Activated naive CD4-positive, alpha-beta T cell (primary cell): Measurements from ENCODE around the gene FAM135A.
"Not testable (repeated sequence)": the region's sequence is repeated elsewhere in the genome, so short reads cannot be mapped to it uniquely, and the experiment has no call there.

ENCODE experiments used
- DNase-seq, 4 experiments: peaks; one replicate each; lab custom pipeline; 2025; lab: John Stamatoyannopoulos, UW

Gene FAM135A

DNA sequence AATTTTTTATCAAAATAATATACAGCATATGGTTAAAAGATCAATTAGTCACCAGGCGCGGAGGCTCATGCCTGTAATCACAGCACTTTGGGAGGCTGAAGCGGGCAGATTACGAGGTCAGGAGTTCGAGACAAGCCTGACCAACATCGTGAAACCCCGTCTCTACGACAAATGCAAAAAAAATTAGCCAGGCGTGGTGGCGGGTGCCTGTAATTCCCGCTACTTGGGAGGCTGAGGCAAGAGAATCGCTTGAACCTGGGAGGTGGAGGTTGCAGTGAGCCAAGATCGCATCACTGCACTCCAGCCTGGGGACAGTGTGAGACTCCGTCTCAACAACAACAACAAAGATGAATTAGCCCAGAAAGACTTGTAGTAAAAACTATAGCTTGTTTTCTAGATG is 46.4 kb downstream of the FAM135A start:
- DNase-seq, result not testable (repeated sequence)

- no peak for DNase-seq
Measured at GRCh38 chr6:70470016-70470415, 56.7 kb downstream of the FAM135A start.

- not testable (repeated sequence) for DNase-seq
Measured at GRCh38 chr6:70470510-70470909, 57.2 kb downstream of the FAM135A start.

- DNase-seq, result no peak
Measured at GRCh38 chr6:70474751-70475150, 61.4 kb downstream of the FAM135A start.

- DNase-seq, result no peak
Measured at GRCh38 chr6:70479236-70479635, 65.9 kb downstream of the FAM135A start.

DNA sequence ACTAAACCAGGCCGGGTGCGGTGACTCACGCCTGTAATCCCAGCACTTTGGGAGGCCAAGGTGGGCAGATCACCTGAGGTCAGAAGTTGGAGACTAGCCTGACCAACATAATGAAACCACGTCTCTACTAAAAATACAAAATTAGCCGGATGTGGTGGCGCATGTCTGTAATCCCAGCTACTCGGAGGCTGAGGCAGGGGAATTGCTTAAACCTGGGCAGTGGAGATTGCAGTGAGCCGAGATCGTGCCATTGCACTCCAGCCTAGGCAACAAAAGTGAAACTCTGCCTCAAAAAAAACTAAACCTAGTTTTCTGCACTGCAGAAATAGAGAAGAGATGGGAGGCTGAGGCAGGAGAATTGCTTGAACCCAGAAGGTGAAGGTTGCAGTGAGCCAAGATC is 73.3 kb downstream of the FAM135A start:
- DNase-seq, result not testable (repeated sequence)

- DNase-seq, result no peak
Measured at GRCh38 chr6:70489364-70489763, 76.1 kb downstream of the FAM135A start.

GRCh38 chr6:70494833-70495232 is 81.5 kb downstream of the FAM135A start:
- no peak for DNase-seq

DNA sequence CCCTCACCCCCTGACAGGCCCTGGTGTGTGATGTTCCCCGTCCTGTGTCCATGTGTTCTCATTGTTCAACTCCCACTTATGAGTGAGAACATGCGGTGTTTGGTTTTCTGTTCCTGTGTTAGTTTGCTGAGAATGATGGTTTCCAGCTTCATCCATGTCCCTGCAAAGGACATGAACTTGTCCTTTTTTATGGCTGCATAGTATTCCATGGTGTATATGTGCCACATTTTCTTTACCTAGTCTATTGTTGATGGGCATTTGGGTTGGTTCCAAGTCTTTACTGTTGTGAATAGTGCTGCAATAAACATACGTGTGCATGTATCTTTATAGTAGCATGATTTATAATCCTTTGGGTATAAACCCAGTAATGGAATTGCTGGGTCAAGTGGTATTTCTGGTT is 82.5 kb downstream of the FAM135A start:
- not testable (repeated sequence) for DNase-seq

GRCh38 chr6:70502484-70502883 is 89.2 kb downstream of the FAM135A start:
- no peak for DNase-seq

GRCh38 chr6:70503813-70504465 is 90.6 kb downstream of the FAM135A start:
- DNase-seq, result no peak

GRCh38 chr6:70506321-70506720 is 93.0 kb downstream of the FAM135A start:
- no peak for DNase-seq

DNA sequence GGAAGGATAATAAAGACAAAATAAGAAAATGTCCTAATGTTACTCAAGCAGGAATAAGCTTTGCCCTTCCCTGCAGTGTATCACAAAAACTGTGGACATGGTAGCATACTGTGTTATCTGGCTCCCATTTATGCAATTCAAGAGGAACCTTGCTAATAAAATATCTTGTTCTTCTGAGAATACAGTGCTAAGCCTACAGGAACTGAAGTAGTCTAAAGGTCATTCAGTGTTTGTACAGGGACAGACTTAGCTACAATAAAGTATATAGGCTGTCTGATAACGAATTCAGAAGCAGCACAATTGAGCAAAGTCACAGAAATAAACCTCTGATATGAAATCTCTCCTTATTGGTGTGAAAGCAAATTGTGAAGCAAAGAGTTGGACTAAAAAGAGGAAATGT is 93.9 kb downstream of the FAM135A start:
- no peak for DNase-seq

DNA sequence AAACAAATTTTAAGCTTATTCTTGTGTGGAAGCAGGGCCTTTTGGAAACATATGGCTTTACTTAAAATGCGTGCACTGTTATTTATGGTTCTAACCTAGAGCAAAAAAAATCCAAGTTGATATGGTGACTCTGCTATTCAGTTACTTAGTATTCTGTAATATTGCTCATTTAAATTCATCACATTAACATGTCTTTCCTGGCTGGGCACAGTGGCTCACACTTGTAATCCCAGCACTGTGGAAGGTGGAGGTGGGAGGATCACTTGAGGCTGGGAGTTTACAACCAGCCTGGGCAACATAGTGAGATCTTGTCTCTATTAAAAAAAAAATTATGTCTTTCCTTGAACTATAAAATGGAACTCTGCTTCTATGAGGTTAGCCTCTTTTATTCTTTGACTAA is 95.6 kb downstream of the FAM135A start:
- DNase-seq, result no peak

DNA sequence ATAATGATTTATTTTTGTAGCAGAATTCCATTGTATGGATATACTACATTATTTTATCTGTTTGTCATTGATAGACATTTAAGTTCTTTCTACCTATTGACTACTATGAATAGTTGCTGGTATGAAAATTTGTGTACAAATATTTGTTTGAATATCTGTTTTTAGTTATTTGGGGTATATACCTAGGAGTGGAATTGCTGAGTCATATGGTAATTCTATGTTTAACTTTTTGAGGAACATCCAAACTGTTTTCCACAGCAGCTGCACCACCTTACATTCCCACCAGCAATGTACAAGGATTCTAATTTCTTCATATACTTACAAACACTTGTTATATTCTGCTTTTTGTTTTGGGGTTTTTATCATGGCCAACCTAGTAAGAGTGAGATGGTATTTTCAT is 97.3 kb downstream of the FAM135A start:
- no peak for DNase-seq

DNA sequence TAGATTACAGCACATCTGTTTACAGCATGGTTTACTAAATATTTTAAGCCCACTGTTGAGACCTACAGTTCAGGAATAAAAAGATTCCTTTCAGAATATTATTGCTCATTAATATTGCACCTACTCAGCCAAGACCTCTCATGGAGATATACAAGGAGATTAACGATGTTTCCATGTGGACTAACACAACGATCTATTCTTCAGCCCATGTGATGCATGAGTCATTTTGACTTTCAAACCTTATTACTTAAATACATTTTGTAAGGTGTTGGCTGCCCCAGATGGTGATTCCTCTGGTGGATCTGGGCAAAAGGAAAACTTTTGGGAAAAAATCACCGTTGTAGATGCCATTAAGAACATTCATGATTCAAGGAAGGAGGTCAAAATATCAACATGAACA is 105.4 kb downstream of the FAM135A start:
- DNase-seq, result no peak

GRCh38 chr6:70520575-70520974 is 107.3 kb downstream of the FAM135A start:
- DNase-seq, result no peak

DNA sequence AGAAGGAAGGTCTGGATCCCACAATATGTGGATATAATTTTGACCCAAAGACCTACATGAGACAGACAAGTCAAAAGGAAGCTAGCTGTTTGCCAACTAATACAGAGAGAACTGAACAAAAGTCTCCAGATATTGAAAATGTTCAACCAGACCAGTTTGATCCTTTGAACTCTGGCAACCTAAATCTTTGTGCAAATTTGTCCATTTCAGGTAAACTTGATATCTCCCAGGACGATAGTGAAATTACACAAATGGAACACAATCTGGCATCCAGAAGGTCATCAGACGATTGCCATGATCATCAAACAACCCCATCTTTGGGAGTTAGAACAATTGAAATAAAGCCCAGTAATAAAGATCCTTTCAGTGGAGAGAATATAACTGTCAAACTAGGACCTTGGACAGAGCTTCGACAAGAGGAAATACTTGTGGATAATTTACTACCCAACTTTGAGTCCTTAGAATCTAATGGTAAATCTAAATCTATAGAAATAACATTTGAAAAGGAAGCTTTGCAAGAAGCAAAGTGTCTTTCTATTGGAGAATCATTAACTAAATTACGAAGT is 111.5 kb downstream of the FAM135A start:
- DNase-seq, result no peak

DNA sequence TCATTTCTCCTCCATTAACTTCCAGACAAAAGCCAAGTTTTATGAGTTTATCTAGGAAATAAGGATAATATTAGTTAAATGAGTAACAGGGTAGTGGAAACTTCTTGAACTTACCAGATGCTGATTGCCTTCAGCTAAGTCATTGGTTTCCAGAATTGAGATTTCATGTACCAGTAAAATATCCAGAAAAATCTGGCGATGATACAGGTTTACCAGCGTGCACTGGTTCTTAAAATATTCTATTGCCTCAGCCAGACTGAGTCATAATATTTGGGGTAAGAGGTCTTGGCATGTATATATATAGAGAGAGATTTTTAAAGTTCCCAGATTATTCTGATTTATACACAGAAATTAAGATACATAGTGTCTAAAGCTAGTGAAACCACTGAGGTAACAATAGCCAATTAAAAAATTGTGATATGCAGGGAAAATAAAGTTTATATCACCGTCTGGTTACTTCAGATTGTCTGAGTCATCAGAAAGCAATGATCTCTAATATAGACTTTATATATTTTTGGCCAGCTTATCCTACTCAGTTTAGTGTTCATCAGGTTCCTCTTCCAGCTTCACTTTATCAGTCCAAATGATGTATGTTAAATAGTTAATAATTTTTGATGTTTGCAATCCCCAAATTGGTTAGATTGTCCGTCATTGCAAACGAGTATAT is 113.9 kb downstream of the FAM135A start:
- no peak for DNase-seq

- no peak for DNase-seq
Measured at GRCh38 chr6:70530023-70530422, 116.7 kb downstream of the FAM135A start.

- no peak for DNase-seq
Measured at GRCh38 chr6:70531133-70531532, 117.8 kb downstream of the FAM135A start.

GRCh38 chr6:70537266-70537665 is 124.0 kb downstream of the FAM135A start:
- no peak for DNase-seq

GRCh38 chr6:70538376-70538775 is 125.1 kb downstream of the FAM135A start:
- no peak for DNase-seq

- DNase-seq, result no peak
Measured at GRCh38 chr6:70547313-70547712, 134.0 kb downstream of the FAM135A start.
